Fibroblast of skin of abdomen (primary cell): ENCODE results near the gene TRPM3.
A peak's percentile ranks its signal among the peaks of the same experiment; 100 is the strongest.
"Not testable (repeated sequence)": the region's sequence is repeated elsewhere in the genome, so short reads cannot be mapped to it uniquely, and the experiment has no call there.

ENCODE experiments used
- DNase-seq: peaks from one replicate; pipeline ENCODE4 v3.0.0-alpha.2; 2013

Gene TRPM3

GRCh38 chr9:70747261-70747718, 374.1 kb downstream of the TRPM3 start:
- DNase-seq, result peak; percentile 70

- DNase-seq, result peak; percentile 73
These were observed 374.7 kb downstream of the TRPM3 start for GRCh38 chr9:70746760-70747159.

- no peak for DNase-seq
These were observed 375.1 kb downstream of the TRPM3 start for GRCh38 chr9:70746316-70746715.

- not testable (repeated sequence) for DNase-seq
These were observed 396.6 kb downstream of the TRPM3 start for GRCh38 chr9:70724794-70725193.

- not testable (repeated sequence) for DNase-seq
These were observed 397.4 kb downstream of the TRPM3 start for GRCh38 chr9:70724025-70724424.

- not testable (repeated sequence) for DNase-seq
These were observed 414.6 kb downstream of the TRPM3 start for GRCh38 chr9:70706797-70707196.

- DNase-seq, result no peak
These were observed 420.3 kb downstream of the TRPM3 start for GRCh38 chr9:70701163-70701562.

- no peak for DNase-seq
These were observed 424.6 kb downstream of the TRPM3 start for GRCh38 chr9:70696694-70697335.

- no peak for DNase-seq
These were observed 426.7 kb downstream of the TRPM3 start for GRCh38 chr9:70694758-70695157.

- no peak for DNase-seq
These were observed 428.2 kb downstream of the TRPM3 start for GRCh38 chr9:70693186-70693585.

- no peak for DNase-seq
These were observed 429.0 kb downstream of the TRPM3 start for GRCh38 chr9:70692431-70692830.

- DNase-seq, result no peak
These were observed 432.7 kb downstream of the TRPM3 start for GRCh38 chr9:70688704-70689103.

- DNase-seq, result no peak
These were observed 437.6 kb downstream of the TRPM3 start for GRCh38 chr9:70683841-70684240.

GRCh38 chr9:70682298-70682697, 439.1 kb downstream of the TRPM3 start:
- DNase-seq, result no peak

- no peak for DNase-seq
These were observed 441.6 kb downstream of the TRPM3 start for GRCh38 chr9:70679845-70680244.

- no peak for DNase-seq
These were observed 443.3 kb downstream of the TRPM3 start for GRCh38 chr9:70678153-70678552.

- no peak for DNase-seq
These were observed 444.2 kb downstream of the TRPM3 start for GRCh38 chr9:70677055-70677735.

- DNase-seq, result no peak
These were observed 445.5 kb downstream of the TRPM3 start for GRCh38 chr9:70675868-70676370.

GRCh38 chr9:70673844-70674243, 447.6 kb downstream of the TRPM3 start:
- DNase-seq, result no peak

- no peak for DNase-seq
These were observed 449.2 kb downstream of the TRPM3 start for GRCh38 chr9:70672161-70672649.

- DNase-seq, result no peak
These were observed 452.7 kb downstream of the TRPM3 start for GRCh38 chr9:70668751-70669150.

GRCh38 chr9:70658765-70659164, 462.7 kb downstream of the TRPM3 start:
- no peak for DNase-seq

- DNase-seq, result no peak
These were observed 465.1 kb downstream of the TRPM3 start for GRCh38 chr9:70656281-70656680.

GRCh38 chr9:70654144-70654543, 467.3 kb downstream of the TRPM3 start:
- DNase-seq, result no peak
